GM23338 (cell line): ENCODE measurements around the gene DOCK7. TPM values are rescaled to one million over a fixed set of nuclear protein-coding genes. Genes with fewer than 3 reads are reported as not detected.

Experiments
- ATAC-seq: fragments of 200-7000 bp; cut with Tn5 transposase; 3 replicates; pipeline ENCODE4 v1.9.1; 2020
- DNase-seq: peaks from one replicate; pipeline ENCODE4 v3.0.0-alpha.2; 2015; ENCODE audit warnings: low spot score
- H2AFZ ChIP-seq: fragments of 200-600 bp; sonication (generic); 2 replicates; pipeline ENCODE4 v1.8.0; 2016; ENCODE audit warnings: antibody characterized with exemption, mild to moderate bottlenecking, moderate library complexity
- H3F3A ChIP-seq: fragments of 200-600 bp; sonication (generic); replicated peaks from 2 replicates; pipeline ENCODE4 v1.8.0; 2017; ENCODE audit warnings: antibody characterized with exemption, mixed run types, low read depth
- H3K27ac ChIP-seq: fragments of 200-600 bp; sonication (generic); 2 replicates; pipeline ENCODE4 v1.6.1; 2016; ENCODE audit warnings: low read depth
- H3K27me3 ChIP-seq: fragments of 200-600 bp; sonication (generic); 2 replicates; pipeline ENCODE4 v1.8.0; 2016; ENCODE audit warnings: mild to moderate bottlenecking, mixed run types, moderate library complexity; ENCODE audit not compliant: insufficient read depth
- H3K36me3 ChIP-seq: fragments of 200-600 bp; sonication (generic); 2 replicates; pipeline ENCODE4 v1.8.0; 2016; ENCODE audit warnings: mild to moderate bottlenecking; ENCODE audit not compliant: insufficient read depth
- H3K4me1 ChIP-seq: fragments of 200-600 bp; sonication (generic); 2 replicates; pipeline ENCODE4 v1.8.0; 2016; ENCODE audit warnings: mild to moderate bottlenecking, moderate library complexity; ENCODE audit not compliant: insufficient read depth
- H3K4me2 ChIP-seq: fragments of 200-600 bp; sonication (generic); 2 replicates; pipeline ENCODE4 v1.7.1; 2017; ENCODE audit warnings: mixed run types
- H3K4me3 ChIP-seq: fragments of 200-600 bp; sonication (generic); 2 replicates; pipeline ENCODE4 v1.6.1; 2016; ENCODE audit warnings: mixed run types
- H3K79me2 ChIP-seq: fragments of 200-600 bp; sonication (generic); replicated peaks from 2 replicates; pipeline ENCODE4 v1.8.0; 2017; ENCODE audit warnings: mild to moderate bottlenecking; ENCODE audit not compliant: insufficient read depth
- H3K9me2 ChIP-seq: fragments of 200-600 bp; sonication (generic); 2 replicates; pipeline ENCODE4 v1.8.0; 2017; ENCODE audit not compliant: insufficient read depth
- H4K20me1 ChIP-seq: fragments of 200-600 bp; sonication (generic); replicated peaks from 2 replicates; pipeline ENCODE4 v1.8.0; 2017; ENCODE audit warnings: mild to moderate bottlenecking; ENCODE audit not compliant: insufficient read depth
- H3K27ac Mint-ChIP-seq: 2 replicates; pipeline ENCODE4 v1.8.0; 2020; ENCODE audit warnings: inconsistent platforms, mild to moderate bottlenecking, moderate library complexity, mixed read lengths
- H3K27me3 Mint-ChIP-seq: 3 replicates; pipeline ENCODE4 v1.8.0; 2022; ENCODE audit warnings: low read depth, mild to moderate bottlenecking, moderate library complexity, mixed read lengths, inconsistent platforms; ENCODE audit not compliant: insufficient read depth, poor library complexity
- H3K36me3 Mint-ChIP-seq: 3 replicates; pipeline ENCODE4 v1.8.0; 2021; ENCODE audit warnings: low read depth, mild to moderate bottlenecking, inconsistent platforms, moderate library complexity, mixed read lengths
- H3K4me1 Mint-ChIP-seq: 3 replicates; pipeline ENCODE4 v1.8.0; 2020; ENCODE audit warnings: mild to moderate bottlenecking, inconsistent platforms, mixed read lengths
- H3K4me3 Mint-ChIP-seq: 3 replicates; pipeline ENCODE4 v1.8.0; 2021; ENCODE audit warnings: moderate library complexity, mild to moderate bottlenecking, inconsistent platforms, mixed read lengths
- H3K9me3 Mint-ChIP-seq: 3 replicates; pipeline ENCODE4 v1.8.0; 2020; ENCODE audit warnings: moderate library complexity, mild to moderate bottlenecking, inconsistent platforms, mixed read lengths
- EZH2 ChIP-seq: fragments of 200-600 bp; sonication (generic); IDR thresholded peaks from one replicate; pipeline ENCODE4 v1.8.0; 2017; ENCODE audit warnings: antibody characterized with exemption, mild to moderate bottlenecking, low read depth; ENCODE audit not compliant: unreplicated experiment
- ZNF114 ChIP-seq: fragments of 250-450 bp; sonication (Bioruptor Pico); IDR thresholded peaks from 2 replicates; pipeline ENCODE4 v1.5.0; 2020; ENCODE audit warnings: mild to moderate bottlenecking, moderate library complexity
- ZNF331 ChIP-seq: fragments of 250-450 bp; sonication (Bioruptor Pico); IDR thresholded peaks from 2 replicates; pipeline ENCODE4 v1.5.0; 2020; ENCODE audit warnings: low read depth, mild to moderate bottlenecking, moderate library complexity
- polyA plus RNA-seq: library from polyadenylated mRNA; unstranded; fragments of >200 nt; fragmentation: Nextera tagmentation; extraction: Ambion mirVana; gene quantifications from 2 replicates; pipeline ENCODE4 v1.2.1, GENCODE V29; 2016
- total RNA-seq: library from RNA; depleted of rRNA; stranded (reverse); fragments of >200 nt; shearing (Covaris generic); gene quantifications from 2 replicates; pipeline ENCODE4 v1.2.3, GENCODE V29; 2014
- TF ChIP-seq, protein P1 (sequence below): IDR thresholded peaks from 2 replicates; pipeline ENCODE4 v1.6.1; 2016; ENCODE audit warnings: antibody characterized with exemption
- TF ChIP-seq, protein P2 (sequence below), 2 experiments: fragments of 200-600 bp in 1 of 2; sonication (generic) in 1 of 2; conservative IDR thresholded peaks; 2 replicates each; pipeline versions ENCODE4 v1.5.1 to v1.6.1; 2016 to 2017; ENCODE audit warnings: antibody characterized with exemption in 2 of 2, low read depth in 2 of 2, mild to moderate bottlenecking in 2 of 2, moderate library complexity in 1 of 2
- TF ChIP-seq, protein P3 (sequence below): IDR thresholded peaks from one replicate; pipeline ENCODE4 v1.6.1; 2018; ENCODE audit warnings: antibody characterized with exemption; ENCODE audit not compliant: unreplicated experiment

DOCK7 gene
- total and polyA plus RNA-seq, 2 experiments from 2014 or later, result 20.5 to 37.3 TPM

DNA sequence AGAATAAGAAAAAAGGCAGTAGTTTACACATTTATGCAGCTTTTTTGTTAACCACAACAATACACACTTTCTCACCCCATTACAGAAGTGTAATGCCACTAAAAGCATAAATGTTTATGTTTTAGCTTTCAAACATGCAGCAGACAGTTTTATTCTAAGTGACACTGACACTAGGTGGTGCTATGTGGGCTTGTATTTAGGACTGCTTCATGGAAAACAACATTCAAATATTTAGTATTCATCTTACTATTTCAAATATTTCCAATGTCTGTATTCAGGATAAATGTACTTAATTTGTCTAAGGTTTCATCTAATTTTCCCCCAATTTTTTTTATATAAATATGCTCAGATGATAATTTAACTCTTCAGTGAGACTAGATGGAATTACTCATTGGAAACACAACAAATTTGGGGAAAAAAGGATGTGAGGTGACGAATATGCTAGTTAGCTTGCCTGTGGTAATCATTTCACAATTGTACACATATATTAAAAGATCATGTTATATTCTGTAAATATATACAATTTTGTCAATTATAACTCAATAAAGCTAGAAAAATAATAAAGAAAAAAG lies 179.9 kb downstream of the DOCK7 start:
- peaks cover 3% of the 10 kb centered on the region; the same call in 2 of the 3 replicates for H3K36me3 Mint-ChIP-seq
- H3K27ac ChIP-seq, result no peak overlapping the region
- no peaks in the 10 kb centered on the region for H3K9me2 ChIP-seq
- H3F3A ChIP-seq, result no peaks in the 10 kb centered on the region
- H3K27ac Mint-ChIP-seq, result no peak overlapping the region
- H3K4me1 ChIP-seq, result no peaks in the 10 kb centered on the region
- H3K4me2 ChIP-seq, result no peak overlapping the region
- no peak overlapping the region for H3K4me3 ChIP-seq
- no peaks in the 10 kb centered on the region for H3K79me2 ChIP-seq
- peaks cover 2% of the 10 kb centered on the region for H3K27me3 Mint-ChIP-seq
- no peaks in the 10 kb centered on the region for H3K27me3 ChIP-seq
- H4K20me1 ChIP-seq, result no peaks in the 10 kb centered on the region
- TF ChIP-seq, protein P1, sequence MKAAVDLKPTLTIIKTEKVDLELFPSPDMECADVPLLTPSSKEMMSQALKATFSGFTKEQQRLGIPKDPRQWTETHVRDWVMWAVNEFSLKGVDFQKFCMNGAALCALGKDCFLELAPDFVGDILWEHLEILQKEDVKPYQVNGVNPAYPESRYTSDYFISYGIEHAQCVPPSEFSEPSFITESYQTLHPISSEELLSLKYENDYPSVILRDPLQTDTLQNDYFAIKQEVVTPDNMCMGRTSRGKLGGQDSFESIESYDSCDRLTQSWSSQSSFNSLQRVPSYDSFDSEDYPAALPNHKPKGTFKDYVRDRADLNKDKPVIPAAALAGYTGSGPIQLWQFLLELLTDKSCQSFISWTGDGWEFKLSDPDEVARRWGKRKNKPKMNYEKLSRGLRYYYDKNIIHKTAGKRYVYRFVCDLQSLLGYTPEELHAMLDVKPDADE, result no peak
- no peak for TF ChIP-seq ZNF114 (CRISPR knock-in tag)
- TF ChIP-seq, protein P2, sequence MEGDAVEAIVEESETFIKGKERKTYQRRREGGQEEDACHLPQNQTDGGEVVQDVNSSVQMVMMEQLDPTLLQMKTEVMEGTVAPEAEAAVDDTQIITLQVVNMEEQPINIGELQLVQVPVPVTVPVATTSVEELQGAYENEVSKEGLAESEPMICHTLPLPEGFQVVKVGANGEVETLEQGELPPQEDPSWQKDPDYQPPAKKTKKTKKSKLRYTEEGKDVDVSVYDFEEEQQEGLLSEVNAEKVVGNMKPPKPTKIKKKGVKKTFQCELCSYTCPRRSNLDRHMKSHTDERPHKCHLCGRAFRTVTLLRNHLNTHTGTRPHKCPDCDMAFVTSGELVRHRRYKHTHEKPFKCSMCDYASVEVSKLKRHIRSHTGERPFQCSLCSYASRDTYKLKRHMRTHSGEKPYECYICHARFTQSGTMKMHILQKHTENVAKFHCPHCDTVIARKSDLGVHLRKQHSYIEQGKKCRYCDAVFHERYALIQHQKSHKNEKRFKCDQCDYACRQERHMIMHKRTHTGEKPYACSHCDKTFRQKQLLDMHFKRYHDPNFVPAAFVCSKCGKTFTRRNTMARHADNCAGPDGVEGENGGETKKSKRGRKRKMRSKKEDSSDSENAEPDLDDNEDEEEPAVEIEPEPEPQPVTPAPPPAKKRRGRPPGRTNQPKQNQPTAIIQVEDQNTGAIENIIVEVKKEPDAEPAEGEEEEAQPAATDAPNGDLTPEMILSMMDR (conservative IDR thresholded peaks at IDR 0.05; ENCODE audit: low read depth in 2 of 2), result peak; percentile 72 to 84
- H3K4me3 Mint-ChIP-seq, result no peak overlapping the region
- no peaks in the 10 kb centered on the region for H3K4me1 Mint-ChIP-seq
- peak; percentile 61 for DNase-seq
- ATAC-seq, result no peak
- no peak overlapping the region for H2AFZ ChIP-seq
- no peaks in the 10 kb centered on the region for H3K9me3 Mint-ChIP-seq
- no peaks in the 10 kb centered on the region for H3K36me3 ChIP-seq

DNA sequence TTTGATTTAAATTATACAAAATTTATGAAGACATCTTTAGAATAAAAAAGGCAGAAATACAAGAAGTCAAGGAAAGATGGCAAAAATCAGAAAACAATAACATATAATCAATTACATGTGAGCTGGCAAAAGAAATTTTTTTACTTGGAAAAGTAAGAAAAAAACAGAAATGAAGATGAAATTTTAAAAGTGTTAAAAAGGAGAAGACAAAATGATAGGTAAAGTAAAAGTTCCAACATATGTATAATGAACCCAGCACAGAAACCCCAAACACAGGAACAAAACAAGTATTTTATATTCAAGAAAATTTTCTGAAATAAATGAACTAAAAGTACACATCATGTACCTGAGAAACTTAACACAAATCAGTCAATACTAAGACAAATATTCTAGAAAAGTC lies 188.0 kb downstream of the DOCK7 start:
- ATAC-seq (no peak), DNase-seq (no peak)
- peaks cover 2% of the 10 kb centered on the region for H3K27me3 Mint-ChIP-seq
- no peaks in the 10 kb centered on the region for H3K27me3 ChIP-seq
- H3K4me3 Mint-ChIP-seq, result no peak overlapping the region
- H3K36me3 ChIP-seq, result no peaks in the 10 kb centered on the region
- peaks cover 4% of the 10 kb centered on the region; the same call in 2 of the 3 replicates for H3K36me3 Mint-ChIP-seq
- no peaks in the 10 kb centered on the region for H3K4me1 Mint-ChIP-seq
- no peak overlapping the region for H3K27ac Mint-ChIP-seq
- no peaks in the 10 kb centered on the region for H3F3A ChIP-seq
- no peaks in the 10 kb centered on the region for H3K4me1 ChIP-seq
- H3K4me2 ChIP-seq, result no peak overlapping the region
- H2AFZ ChIP-seq, result no peak overlapping the region
- no peaks in the 10 kb centered on the region for H3K9me3 Mint-ChIP-seq
- H3K27ac ChIP-seq, result no peak overlapping the region
- H3K4me3 ChIP-seq, result no peak overlapping the region
- no peaks in the 10 kb centered on the region for H3K9me2 ChIP-seq
- no peaks in the 10 kb centered on the region for H3K79me2 ChIP-seq
- H4K20me1 ChIP-seq, result no peaks in the 10 kb centered on the region
- TF ChIP-seq, protein P1, result no peak
- TF ChIP-seq EZH2 (no peak), ZNF331 (CRISPR knock-in tag) (no peak)
- TF ChIP-seq, protein P3, sequence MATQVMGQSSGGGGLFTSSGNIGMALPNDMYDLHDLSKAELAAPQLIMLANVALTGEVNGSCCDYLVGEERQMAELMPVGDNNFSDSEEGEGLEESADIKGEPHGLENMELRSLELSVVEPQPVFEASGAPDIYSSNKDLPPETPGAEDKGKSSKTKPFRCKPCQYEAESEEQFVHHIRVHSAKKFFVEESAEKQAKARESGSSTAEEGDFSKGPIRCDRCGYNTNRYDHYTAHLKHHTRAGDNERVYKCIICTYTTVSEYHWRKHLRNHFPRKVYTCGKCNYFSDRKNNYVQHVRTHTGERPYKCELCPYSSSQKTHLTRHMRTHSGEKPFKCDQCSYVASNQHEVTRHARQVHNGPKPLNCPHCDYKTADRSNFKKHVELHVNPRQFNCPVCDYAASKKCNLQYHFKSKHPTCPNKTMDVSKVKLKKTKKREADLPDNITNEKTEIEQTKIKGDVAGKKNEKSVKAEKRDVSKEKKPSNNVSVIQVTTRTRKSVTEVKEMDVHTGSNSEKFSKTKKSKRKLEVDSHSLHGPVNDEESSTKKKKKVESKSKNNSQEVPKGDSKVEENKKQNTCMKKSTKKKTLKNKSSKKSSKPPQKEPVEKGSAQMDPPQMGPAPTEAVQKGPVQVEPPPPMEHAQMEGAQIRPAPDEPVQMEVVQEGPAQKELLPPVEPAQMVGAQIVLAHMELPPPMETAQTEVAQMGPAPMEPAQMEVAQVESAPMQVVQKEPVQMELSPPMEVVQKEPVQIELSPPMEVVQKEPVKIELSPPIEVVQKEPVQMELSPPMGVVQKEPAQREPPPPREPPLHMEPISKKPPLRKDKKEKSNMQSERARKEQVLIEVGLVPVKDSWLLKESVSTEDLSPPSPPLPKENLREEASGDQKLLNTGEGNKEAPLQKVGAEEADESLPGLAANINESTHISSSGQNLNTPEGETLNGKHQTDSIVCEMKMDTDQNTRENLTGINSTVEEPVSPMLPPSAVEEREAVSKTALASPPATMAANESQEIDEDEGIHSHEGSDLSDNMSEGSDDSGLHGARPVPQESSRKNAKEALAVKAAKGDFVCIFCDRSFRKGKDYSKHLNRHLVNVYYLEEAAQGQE, result no peak
